HG03354 (cell line): ENCODE data around the gene TDRD7.
A peak's percentile ranks its signal among the peaks of the same experiment; 100 is the strongest.
"Not testable (repeated sequence)": the region's sequence is repeated elsewhere in the genome, so short reads cannot be mapped to it uniquely, and the experiment has no call there.

Experiments
- ATAC-seq: cut with Tn5 transposase; IDR thresholded peaks from one replicate; pipeline ENCODE4 v1.9.1; 2021; ENCODE audit warnings: mild to moderate bottlenecking; ENCODE audit not compliant: unreplicated experiment, poor library complexity, severe bottlenecking

Gene TDRD7

DNA sequence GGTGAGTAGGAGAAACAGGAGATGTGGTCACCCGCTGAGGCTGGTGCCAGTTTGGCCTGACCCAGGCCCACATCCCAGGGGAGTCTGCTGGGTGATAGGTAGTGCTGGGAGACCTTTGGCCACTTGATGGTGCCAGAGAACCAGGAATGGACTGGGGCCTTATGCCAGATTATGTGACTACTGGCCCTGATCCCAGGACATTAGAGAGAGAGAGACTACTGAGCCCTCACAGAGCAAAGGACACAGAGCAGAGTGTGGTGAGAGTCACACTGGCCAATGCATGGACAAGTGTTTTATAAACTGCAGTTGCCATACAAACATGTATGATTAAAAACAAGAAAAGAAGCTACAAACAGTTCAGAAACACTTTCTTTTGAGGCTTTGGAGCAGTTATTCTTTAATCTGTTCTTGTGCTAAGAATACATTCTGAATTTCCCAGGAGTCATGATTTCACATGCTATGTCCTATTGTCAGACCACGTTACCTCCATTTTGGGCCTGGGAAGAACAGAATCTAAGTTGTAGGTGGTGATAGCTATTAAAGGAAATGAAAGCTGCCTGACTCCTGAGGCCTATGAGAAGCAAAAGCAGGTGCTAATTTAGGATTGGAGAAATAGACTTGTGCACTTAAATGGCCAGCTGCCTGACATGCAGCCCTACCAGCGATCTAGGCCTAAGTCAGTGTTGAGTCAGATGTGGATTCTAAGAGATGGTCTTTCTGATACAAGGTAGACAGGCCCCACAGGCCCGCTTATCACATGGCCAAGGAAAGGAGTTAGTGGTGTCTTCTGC, 57.0 kb downstream of the TDRD7 start:
- peak; percentile 84 for ATAC-seq

DNA sequence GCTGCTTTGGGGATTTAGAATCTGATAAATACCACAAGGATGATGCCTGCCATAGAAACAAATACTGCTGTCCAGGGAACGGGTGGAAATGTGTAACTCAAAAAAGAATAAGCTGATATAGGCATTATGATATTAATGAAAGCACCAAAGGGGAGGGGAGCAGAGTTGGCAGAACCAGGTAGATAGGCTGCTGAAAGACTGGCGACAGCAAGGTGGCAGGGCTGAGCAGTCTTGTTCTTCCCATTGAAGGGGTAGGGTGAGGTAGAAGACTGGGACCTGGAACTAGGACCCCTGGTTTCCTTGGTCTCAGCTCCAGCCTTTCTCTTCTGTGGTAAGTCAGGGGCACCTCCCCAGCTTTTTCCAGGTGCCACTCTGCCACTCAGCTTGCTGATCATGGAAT, 58.2 kb downstream of the TDRD7 start:
- no peak for ATAC-seq

DNA sequence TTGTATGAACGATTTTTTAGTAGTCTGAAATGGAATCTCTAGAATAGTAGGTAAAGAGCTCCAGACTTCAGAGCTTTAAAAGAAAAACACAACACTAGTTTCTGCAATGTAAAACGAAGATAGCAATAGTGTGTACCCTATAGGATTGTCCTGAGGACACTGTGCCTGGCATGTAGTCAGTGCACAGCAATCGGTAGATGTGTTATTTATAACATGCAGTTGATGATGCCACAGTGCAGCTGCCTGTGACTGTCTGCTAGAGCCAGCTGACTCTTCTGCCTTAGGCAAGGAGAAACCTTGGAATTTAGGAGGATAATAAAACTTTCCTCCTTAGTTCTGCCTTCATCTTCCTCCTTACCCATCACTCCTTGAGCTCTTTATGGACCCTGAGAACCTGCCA, 61.8 kb downstream of the TDRD7 start:
- no peak for ATAC-seq

DNA sequence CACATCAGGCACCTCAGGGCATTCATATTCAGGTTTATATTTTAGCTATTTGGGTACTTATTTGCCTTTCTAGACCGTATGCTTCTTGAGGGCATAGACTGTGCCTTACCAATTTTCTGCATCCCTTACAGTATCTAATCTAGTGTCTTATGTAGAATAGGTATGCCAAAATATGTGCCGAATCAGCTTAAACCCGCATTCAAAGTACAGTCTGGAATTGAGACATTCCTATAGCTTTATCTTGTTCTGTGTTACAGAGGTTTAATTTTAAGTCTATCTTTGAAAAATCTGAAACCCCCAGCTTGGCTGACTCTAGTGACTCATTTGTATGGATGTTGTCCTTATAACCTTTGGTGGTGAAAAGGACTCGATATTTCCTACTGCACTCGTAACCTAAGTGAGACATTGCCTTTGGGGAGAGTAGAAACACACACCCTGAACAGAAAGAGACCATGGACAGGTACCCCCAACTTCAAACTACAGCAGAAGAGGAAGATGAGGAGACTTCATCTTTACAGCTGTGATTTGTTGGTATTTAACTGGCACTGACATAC, 62.6 kb downstream of the TDRD7 start:
- ATAC-seq, result no peak

DNA sequence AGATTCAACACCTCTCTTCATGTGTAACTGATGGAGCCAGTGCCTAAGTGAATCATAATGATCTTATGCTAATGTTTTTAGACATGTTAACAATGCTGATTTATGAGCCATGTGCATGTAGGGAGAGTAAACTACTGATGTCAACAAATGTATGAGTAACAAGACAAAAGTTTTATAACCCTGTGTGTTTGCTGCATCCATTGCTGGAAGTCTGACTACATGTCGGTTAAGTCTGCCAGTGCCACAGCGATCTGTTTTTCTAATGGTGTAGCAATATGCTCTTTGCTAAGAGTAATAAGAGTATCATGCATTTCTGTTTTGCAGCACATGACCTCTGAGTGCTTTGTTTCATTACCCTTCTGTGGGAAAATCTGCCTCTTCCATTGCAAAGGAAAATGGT, 63.2 kb downstream of the TDRD7 start:
- no peak for ATAC-seq

DNA sequence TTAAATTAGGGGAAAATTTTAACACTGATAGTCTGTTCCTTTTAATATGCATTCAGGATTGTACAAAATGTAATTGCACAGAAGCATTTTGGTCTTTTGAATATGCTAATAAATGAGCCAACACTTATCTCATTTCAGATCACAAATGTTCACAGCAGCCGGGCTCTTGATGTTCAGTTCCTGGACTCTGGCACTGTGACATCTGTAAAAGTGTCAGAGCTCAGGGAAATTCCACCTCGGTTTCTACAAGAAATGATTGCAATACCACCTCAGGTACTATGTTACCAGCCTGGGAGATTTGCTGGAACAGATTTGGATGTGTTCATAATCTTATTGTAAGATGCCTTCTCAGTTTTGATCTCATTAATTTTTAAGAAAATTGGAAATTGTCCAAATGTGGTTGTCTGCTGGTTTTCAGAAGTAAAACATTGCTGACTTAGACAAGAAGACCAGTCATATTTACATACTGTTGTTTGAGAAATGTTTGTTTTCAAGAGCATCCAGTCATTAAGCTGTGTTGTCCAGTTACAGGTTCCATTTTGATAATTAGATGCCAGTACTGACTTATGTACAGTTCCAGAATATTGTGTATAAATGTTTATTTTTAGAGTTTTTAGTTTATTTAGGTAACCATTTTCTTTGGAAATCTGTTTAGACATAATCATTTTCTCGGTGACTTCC, 66.5 kb downstream of the TDRD7 start:
- no peak for ATAC-seq

DNA sequence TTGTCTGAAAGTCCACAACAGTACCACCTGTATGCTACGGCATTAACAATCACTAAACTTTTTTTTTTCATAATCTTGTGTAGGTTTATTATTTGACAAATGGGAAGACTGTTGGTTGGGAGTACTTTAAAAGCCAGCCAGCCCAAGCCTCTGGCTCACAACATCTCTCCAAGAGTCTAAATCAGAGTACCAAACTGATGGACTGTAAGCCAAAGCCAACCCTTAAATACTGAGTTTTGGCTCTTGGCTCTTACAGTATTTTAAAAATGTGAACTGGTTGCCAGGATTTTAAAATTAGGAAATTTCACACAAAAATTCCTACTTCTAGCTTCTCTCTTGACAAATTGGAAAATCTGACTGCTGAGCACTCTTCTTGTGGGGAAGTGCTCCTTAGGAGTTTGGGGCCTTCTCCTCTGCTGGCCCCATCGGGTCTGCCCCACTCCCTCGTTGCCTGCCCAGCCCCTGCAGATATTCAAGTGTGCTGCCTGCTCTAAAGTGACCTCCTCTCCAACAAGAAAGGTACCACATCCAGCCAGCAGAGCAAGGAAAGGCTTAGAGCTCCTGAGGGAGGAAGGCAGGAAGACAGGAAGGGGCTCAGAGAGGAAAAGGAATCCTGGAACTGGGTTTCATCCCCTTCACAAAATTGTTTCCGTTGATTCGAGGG, 67.7 kb downstream of the TDRD7 start:
- ATAC-seq, result no peak

DNA sequence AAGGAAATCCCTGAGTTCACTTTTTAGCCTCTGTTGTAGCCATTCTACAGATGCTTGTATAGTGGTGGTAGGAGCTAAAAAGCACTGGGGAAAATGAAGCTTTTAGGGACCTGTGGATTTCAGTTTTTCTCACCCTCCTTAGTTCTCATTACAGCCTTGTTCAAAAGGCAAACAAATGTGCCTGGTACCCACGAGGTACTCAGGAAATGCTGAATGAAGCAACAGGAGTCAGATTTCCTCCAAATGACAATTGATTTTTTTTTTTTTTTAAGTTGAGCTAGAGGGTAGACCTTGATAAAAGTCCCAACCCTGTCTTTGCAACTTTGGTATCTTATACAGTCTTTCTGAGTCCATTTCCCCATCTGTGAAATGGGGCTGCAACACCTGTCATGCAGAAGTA, 68.3 kb downstream of the TDRD7 start:
- ATAC-seq, result no peak

DNA sequence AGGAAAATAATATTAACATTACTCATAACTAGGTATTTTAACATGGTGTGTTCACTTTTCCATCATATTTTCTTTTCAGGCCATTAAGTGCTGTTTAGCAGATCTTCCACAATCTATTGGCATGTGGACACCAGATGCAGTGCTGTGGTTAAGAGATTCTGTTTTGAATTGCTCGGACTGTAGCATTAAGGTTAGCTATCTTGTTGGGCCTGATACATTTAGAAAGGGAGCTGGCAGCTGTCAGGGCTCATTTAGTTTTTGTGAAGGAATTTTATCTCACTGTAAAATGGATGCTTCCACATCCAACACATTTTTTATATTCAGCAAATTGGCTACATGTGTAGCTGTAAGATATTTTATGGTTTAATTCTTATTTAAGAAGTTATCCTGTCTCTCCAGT, 68.9 kb downstream of the TDRD7 start:
- ATAC-seq, result no peak

DNA sequence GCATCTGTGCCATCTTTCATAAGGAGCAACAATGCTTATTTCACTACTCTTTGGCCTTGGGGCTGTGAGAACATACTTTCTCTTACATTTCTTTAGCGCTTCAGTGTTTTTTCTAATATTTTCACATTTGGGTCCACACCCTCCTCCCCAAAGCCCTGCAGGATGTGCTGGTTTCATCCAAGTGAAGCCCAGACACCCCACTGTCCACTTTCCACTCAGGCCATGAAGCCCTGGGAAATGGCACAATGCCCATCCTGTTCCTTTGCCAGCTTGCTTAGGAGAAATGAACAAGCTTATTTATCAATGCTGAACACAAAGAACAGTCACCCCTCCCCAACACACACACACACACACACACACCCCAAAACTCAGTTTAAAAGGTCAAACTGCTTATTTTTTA, 72.2 kb downstream of the TDRD7 start:
- ATAC-seq, result no peak

DNA sequence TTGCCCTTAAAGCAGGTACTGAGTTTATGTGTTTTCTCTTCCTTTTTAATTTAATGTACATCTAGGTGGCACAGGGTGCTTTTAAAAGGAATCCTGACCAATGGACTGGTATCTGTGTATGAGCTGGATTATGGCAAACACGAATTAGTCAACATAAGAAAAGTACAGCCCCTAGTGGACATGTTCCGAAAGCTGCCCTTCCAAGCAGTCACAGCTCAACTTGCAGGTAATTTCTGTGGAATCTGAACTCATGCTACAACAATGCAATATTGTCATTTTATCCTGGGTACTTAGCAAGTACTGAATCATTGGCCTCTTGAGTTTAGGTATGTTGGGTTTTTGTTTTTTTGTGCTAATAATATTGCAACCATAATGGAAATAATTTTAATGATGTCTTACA, 75.2 kb downstream of the TDRD7 start:
- ATAC-seq, result no peak

DNA sequence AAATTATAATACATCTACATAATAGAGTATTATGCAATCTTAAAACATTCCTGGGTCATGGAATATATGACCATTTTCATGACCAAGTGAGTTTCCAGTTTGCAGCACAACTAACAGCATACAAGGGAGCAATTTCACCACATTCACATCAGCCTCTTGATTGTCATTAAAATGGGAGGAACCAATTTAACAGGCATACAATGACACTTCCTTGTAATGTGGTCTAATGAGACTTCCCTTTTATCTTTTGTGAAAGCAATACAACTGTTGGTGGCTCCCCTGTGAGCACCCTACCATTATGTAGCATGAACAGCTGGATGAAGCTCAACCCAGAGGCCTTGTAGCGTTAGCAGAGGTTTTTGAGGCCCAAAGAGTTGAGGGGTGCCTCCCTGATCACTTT, 76.0 kb downstream of the TDRD7 start:
- no peak for ATAC-seq

DNA sequence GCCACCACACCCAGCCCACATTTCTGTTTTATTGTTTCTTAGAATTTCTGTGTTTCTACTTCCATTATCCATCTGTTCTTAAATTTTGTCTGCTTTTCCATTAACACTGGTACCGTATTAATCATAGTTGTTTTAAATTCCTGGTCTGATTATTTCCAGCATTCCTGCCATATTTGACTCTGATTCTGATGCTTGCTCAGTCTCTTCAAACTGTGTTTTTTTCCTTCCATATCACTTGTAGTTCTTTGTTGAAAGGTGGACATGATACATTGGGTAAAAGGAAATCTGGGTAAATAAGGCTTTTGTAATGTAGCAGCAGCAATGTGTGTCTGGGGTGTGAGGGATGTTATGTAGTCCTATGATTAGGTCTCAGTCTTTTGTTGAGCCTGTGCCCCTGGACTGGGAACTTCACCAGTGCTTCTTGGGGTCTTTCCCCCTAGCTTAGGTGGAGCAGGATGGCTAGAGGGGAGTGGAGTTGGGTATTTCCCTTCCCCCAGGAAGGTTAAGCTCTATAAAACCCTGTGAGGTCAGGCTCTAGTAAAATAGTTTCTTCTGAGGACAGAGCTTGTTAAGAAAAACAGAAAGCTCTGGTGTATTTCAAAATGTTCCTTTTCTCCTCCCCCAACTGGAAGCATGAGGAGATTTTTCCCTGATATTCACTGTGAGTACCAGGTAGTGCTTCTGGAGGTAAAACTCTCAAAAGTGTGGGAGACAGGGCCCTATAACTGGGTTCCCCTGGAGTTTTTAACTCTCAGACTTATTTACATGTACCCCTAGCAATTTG, 79.5 kb downstream of the TDRD7 start:
- no peak for ATAC-seq

DNA sequence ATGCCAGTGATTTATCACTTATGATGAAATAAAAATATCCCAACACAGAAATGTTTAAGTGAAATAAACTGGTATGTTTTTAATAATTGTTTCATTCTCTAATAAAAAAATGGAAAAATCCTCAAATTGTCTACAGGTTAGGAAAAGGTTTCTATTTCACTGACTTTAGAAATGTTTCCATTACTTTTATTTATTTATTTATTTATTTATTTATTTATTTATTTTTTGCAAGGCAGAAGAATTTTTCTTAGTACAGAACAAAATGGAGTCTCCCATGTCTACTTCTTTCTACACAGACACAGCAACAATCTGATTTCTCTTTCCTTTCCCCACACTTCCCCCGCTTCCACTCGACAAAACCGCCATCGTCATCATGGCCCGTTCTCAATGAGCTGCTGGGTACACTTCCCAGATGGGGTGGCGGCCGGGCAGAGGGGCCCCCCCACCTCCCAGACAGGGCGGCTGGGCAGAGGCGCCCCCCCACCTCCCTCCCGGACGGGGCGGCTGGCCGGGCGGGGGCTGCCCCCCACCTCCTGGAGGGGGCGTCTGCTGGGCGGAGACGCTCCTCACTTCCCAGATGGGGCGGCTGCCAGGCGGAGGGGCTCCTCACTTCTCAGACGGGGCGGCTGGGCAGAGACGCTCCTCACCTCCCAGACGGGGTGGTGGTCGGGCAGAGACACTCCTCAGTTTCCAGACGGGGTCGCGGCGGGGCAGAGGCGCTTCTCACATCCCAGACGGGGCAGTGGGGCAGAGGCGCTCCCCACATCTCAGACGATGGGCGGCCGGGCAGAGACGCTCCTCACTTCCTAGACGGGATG, 85.9 kb downstream of the TDRD7 start:
- not testable (repeated sequence) for ATAC-seq

DNA sequence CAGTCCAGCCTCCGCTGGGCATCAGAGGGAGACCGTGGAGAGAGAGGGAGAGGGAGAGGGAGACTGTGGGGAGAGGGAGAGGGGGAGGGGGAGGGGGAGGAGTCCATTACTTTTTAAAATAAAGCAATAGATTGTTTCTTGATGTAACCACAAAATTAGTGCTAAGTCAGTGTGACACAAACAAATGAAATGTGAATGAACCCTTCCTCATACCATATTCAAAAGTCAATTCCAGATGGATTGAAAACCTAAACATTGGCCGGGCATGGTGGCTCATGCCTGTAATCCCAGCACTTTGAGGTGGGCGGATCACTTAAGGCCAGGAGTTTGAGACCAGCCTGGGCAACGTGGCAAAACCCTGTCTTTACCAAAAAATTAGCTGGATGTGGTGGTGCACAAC, 87.0 kb downstream of the TDRD7 start:
- ATAC-seq, result not testable (repeated sequence)

DNA sequence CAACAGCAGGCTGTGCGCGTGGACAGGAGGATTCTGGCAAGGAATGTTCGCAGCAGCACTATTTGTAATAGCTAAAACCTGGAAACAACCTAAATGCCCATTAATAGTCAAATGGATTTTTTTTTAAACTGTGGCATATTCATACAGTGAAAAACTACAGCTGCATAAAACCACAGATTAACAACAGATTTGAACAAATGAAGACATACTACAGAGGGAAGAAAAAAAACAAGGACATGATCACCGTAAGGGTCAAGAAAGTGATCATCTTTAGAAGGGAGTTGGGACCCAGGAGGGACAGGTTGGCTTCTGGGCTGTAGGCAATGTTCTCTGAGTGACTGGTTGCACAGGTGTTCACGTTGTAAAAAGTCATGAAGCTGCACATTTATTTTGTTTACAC, 88.4 kb downstream of the TDRD7 start:
- no peak for ATAC-seq

DNA sequence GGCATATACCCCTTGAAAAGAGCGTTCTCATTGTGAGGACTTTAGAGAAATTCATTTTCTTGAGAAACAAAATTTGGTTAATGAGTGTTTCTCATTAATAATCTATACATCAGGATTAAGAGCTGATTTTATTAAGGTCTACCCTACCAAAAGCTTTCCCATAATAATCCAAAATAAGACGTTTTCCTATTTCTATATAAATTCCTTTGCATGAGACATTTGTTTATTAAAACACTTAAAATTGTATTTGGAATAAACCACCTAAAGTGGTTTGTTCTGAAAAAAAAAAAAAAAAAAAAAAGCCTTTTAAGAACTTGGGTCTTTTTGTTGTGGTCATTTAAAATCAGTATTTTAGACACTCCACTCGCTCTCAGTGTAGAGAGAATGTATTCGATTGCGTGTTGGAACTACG, 88.9 kb downstream of the TDRD7 start:
- ATAC-seq, result no peak

DNA sequence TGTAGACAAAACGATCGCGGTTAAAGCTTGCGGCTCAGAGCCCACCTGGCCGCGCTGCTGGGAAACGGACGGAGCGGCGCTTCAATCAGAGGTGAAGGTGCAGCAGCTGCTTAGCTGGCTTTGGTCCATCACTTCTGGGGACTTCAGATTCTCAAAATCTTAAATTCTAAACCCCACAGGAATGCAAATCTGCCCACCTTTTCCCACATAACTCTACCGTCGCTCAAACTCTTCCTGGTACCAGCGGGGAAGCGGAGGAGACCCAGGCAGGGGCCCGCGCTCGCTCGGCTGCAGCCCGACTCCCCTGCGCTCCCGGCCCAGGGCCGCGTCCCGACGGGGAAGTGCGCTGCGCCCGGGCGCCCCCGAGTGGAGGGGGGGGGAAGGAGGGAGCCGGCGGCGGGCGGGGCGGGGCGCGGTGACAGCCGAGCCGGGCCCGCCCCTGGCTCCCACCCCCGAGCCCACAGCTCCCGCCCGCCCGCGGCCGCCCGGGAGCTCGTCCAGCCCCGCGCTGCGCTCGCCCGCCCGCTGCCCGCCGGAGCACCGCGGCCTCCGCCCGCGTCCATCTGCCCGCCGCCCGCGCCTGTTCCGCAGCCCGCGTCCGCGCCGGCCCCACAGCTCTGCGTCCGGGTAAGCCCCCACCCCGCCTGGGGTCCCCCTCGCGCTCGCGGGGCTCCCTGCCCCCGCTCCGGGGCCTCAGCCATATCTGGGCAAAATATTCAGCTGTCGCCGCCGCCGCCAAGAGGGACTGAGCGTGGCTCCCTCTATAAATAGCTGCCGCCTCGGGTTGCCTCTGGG, 89.5 kb downstream of the TDRD7 start, which contains the start of gene TMOD1:
TSS of gene TMOD1 (plus strand) at position 490 of the 795 bp plus-strand sequence. CDS start 22,523 bp downstream, outside the sequence.
- ATAC-seq, result peak; percentile 54
